Measurements from ENCODE around the gene RTP2. TPM values are rescaled to one million over a fixed set of nuclear protein-coding genes. Genes with fewer than 3 reads are reported as not detected.

Gene RTP2
- total and polyA plus RNA-seq, 2 of the 4 experiments (the other 2 are of a cell fraction), result not detected

DNA sequence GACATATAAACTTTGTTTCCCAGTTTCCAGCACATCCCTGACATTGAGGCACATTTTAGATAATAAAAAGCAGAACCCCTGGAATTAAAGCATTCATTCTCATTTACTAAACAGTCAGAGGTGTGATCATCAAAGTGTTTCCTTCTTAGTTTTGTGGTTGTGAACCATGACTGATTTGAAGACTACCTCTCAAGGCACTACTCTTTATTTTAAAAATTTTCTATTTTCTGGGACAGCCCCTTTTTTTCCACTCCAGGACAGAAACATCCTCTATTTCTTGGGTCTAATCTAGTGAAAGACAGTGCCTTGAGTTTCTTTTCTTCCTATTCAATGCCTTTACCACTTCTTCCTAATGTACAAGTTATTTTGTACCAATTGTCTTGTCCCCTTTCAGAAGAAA, 37.3 kb downstream of the RTP2 start:
- H2AFZ ChIP-seq (replicated peaks; ENCODE audit: low read length, poor library complexity), result no peak overlapping the region
- H3K36me3 ChIP-seq (ENCODE audit: control insufficient read depth, insufficient read depth, low read length), result no peaks in the 10 kb centered on the region
- dilution Hi-C loops (cut with HindIII; ENCODE audit: low sequenced_read_pairs, unreplicated experiment), result no loop called here
- H2BK20ac ChIP-seq (ENCODE audit: low read depth, low read length), result no peak overlapping the region
- no peaks in the 10 kb centered on the region for H3K79me1 ChIP-seq (ENCODE audit: low read depth in 1 of 2, low read length in 2 of 2)
- intact Hi-C loops (cut with micrococcal nuclease), result no loop called here
- H2BK5ac ChIP-seq (ENCODE audit: low read depth, low read length, poor library complexity, severe bottlenecking), result no peak overlapping the region
- H2AK9ac ChIP-seq (replicated peaks; ENCODE audit: low read depth, low read length, poor library complexity), result no peak overlapping the region
- H4K91ac ChIP-seq (ENCODE audit: insufficient read depth, low read depth, low read length), result no peak overlapping the region
- no peaks in the 10 kb centered on the region for H4K20me1 ChIP-seq (ENCODE audit: insufficient read depth, low read length)
- H3K23ac ChIP-seq (ENCODE audit: low read depth, low read length), result no peak overlapping the region
- no peak overlapping the region for H3K14ac ChIP-seq (replicated peaks; ENCODE audit: low read depth, low read length)
- ChIA-PET CTCF (interaction anchor here (1.0 to 2.3 kb wide), 3 partner anchors 15 to 345 kb away, joined by 3 to 9 read pairs (median 4); no protein-coding TSS in a partner anchor), POLR2A (ENCODE audit: unreplicated experiment) (no interaction called here)
- no peak overlapping the region for H2AK5ac ChIP-seq (ENCODE audit: low read depth, low read length)
- no peak overlapping the region for H3K18ac ChIP-seq (ENCODE audit: low read depth, low read length)
- TF ChIP-seq MXI1 (IDR thresholded peaks at IDR 0.05; ENCODE audit: borderline replicate concordance, low read depth, low read length) (no peak), MAZ (IDR thresholded peaks at IDR 0.05; ENCODE audit: borderline replicate concordance, low read depth, low read length) (no peak), CTCF (conservative IDR thresholded peaks at IDR 0.05; ENCODE audit: low read depth, low read length) (no peak), BHLHE40 (IDR thresholded peaks at IDR 0.05; ENCODE audit: low read depth, low read length) (no peak), RFX5 (IDR thresholded peaks at IDR 0.05; ENCODE audit: low read depth, low read length) (no peak), POLR2A (IDR thresholded peaks at IDR 0.05; ENCODE audit: low read depth, low read length) (no peak), FOS (IDR thresholded peaks at IDR 0.05; ENCODE audit: low read depth, low read length) (no peak), SMC3 (IDR thresholded peaks at IDR 0.05; ENCODE audit: low read depth, low read length) (no peak), MAFK (IDR thresholded peaks at IDR 0.05; ENCODE audit: low read depth, low read length) (no peak), RCOR1 (IDR thresholded peaks at IDR 0.05; ENCODE audit: insufficient replicate concordance, low read length) (no peak)
- TF ChIP-seq, protein P1, sequence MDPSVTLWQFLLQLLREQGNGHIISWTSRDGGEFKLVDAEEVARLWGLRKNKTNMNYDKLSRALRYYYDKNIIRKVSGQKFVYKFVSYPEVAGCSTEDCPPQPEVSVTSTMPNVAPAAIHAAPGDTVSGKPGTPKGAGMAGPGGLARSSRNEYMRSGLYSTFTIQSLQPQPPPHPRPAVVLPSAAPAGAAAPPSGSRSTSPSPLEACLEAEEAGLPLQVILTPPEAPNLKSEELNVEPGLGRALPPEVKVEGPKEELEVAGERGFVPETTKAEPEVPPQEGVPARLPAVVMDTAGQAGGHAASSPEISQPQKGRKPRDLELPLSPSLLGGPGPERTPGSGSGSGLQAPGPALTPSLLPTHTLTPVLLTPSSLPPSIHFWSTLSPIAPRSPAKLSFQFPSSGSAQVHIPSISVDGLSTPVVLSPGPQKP (IDR thresholded peaks at IDR 0.05; ENCODE audit: borderline replicate concordance, low read depth, low read length), result no peak
- no peak overlapping the region for H2BK15ac ChIP-seq (ENCODE audit: low read depth, low read length)
- no peak overlapping the region for H4K8ac ChIP-seq (ENCODE audit: low read depth in 2 of 2, low read length in 2 of 2)
- no peak overlapping the region for H3K4me2 ChIP-seq (ENCODE audit: low read depth, low read length)
- no peaks in the 10 kb centered on the region for H3K9me1 ChIP-seq (ENCODE audit: insufficient read depth, low read length)
- no peak for DNase-seq
- H2BK120ac ChIP-seq (ENCODE audit: low read depth, low read length), result no peak overlapping the region
- no peak overlapping the region for H3K9ac ChIP-seq (ENCODE audit: low read depth, low read length)
- H3K4ac ChIP-seq (ENCODE audit: low read depth, low read length), result no peak overlapping the region
- in situ Hi-C loops (cut with MboI; ENCODE audit: low sequenced_read_pairs), result no loop called here
- H3K4me3 ChIP-seq (ENCODE audit: insufficient read depth, low read depth, low read length), result no peak overlapping the region
- H3K4me1 ChIP-seq (ENCODE audit: control insufficient read depth, insufficient read depth, low read length), result no peaks in the 10 kb centered on the region
- H3K9me3 ChIP-seq (ENCODE audit: control insufficient read depth, insufficient read depth, low read length), result no peaks in the 10 kb centered on the region
- no peak overlapping the region for H4K5ac ChIP-seq (ENCODE audit: low read depth, low read length)
- no peak overlapping the region for H3K27ac ChIP-seq (ENCODE audit: insufficient read depth, low read length)
- ATAC-seq (ENCODE audit: low read depth), result no peak
- H3K27me3 ChIP-seq (ENCODE audit: control insufficient read depth, insufficient read depth, low read length), result no peaks in the 10 kb centered on the region; the same call in 1 of the 2 replicates
- BruUV-seq (replicated peaks), result no TSS peak
- H3K56ac ChIP-seq (ENCODE audit: extremely low read depth, insufficient read depth, low read length), result no peak overlapping the region
